Measurements from ENCODE around the gene GPR37.

- TF ChIP-seq EP300 (conservative IDR thresholded peaks at IDR 0.05; ENCODE audit: poor library complexity, severe bottlenecking) (no peak), TAF1 (IDR thresholded peaks at IDR 0.05; ENCODE audit: low read depth) (no peak), RAD21 (conservative IDR thresholded peaks at IDR 0.05) (no peak), CTCF (IDR thresholded peaks at IDR 0.05; ENCODE audit: poor library complexity, severe bottlenecking) (no peak), EZH2 (IDR thresholded peaks at IDR 0.05; ENCODE audit: borderline replicate concordance, insufficient read depth, low read length, poor library complexity, severe bottlenecking) (no peak), MXI1 (conservative IDR thresholded peaks at IDR 0.05; ENCODE audit: poor library complexity, severe bottlenecking) (no peak), POLR2AphosphoS5 (IDR thresholded peaks at IDR 0.05) (no peak), SMC3 (conservative IDR thresholded peaks at IDR 0.05; ENCODE audit: poor library complexity) (no peak), REST (IDR thresholded peaks at IDR 0.05; ENCODE audit: borderline replicate concordance) (no peak)
Measured at GRCh38 chr7:124792696-124793095, 27.1 kb upstream of the GPR37 start.
